ENCODE measurements around the gene PTK7. TPM values are rescaled to one million over a fixed set of nuclear protein-coding genes. Genes with fewer than 3 reads are reported as not detected.
A peak's percentile ranks its signal among the peaks of the same experiment; 100 is the strongest.

The PTK7 gene
- total RNA-seq (10 to 100 TPM; 58.8 to 68.7 TPM), polyA plus RNA-seq (ENCODE audit: insufficient read depth, low read depth, low replicate concordance) (60.8 TPM)
- long read RNA-seq, donor 1, full-length matches to known transcripts = 14 of 103 reads
- long read RNA-seq, donor 1, partial matches to known transcripts = 89 of 103 reads
- long read RNA-seq, donor 1, other reads (novel, unspliced or antisense) = 0 of 103 reads
- long read RNA-seq, donor 2, full-length matches to known transcripts = 18 of 18 reads
- long read RNA-seq, donor 2, partial matches to known transcripts = 0 of 18 reads
- long read RNA-seq, donor 2, other reads (novel, unspliced or antisense) = 0 of 18 reads

DNA sequence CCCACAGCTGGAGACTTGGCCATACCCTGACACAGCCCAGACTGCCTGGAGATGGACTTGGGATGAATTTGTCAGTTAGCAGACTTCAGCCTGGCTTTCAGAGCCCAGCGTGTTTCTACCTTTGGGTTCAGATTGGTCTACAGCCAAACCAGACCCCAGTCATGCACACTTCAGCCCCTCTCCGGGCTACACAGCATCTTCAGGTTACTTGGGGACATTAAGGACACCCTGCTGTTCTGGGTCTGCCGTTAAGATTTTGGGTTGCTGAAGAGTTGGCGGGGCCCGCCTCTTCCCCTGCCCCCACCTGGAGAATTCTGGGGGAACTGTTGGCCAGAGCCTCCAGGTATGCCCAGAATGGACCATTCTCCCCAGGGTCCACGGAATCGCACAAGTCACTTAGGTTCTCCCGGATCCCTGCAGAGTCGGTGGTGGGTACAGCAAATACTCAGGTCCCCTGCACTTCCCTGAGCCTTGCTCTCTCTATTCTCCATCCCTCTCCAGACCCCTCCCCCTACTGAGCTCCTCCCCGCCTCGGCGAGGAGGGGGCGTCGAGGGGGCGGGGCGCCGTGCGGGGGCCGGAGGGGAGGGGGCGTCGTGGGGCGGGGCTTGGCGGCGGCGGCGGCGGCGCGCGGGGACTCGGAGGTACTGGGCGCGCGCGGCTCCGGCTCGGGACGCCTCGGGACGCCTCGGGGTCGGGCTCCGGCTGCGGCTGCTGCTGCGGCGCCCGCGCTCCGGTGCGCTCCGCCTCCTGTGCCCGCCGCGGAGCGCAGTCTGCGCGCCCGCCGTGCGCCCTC lies at the start of gene PTK7:
PTK7 (plus strand) TSS at position 645 of the 794 bp plus-strand sequence. CDS start 175 bp downstream, outside the sequence.
- Histone ChIP-seq H3K4me3 (peak within 1 kb of the TSS; percentile 58 to 82), H3K9me3 (no peaks in the 10 kb centered on the region), H3K27ac (peak within 1 kb of the TSS; percentile 50 to 59), H3K4me1 (peaks cover 16% of the 10 kb centered on the region), H3K27me3 (no peaks in the 10 kb centered on the region), H3K36me3 (ENCODE audit: low read depth, missing control alignments) (no peaks in the 10 kb centered on the region)
- peak; percentile 71 for DNase-seq
- TF ChIP-seq POLR2A (IDR thresholded peaks at IDR 0.05) = no peak
- TF ChIP-seq, protein P1, sequence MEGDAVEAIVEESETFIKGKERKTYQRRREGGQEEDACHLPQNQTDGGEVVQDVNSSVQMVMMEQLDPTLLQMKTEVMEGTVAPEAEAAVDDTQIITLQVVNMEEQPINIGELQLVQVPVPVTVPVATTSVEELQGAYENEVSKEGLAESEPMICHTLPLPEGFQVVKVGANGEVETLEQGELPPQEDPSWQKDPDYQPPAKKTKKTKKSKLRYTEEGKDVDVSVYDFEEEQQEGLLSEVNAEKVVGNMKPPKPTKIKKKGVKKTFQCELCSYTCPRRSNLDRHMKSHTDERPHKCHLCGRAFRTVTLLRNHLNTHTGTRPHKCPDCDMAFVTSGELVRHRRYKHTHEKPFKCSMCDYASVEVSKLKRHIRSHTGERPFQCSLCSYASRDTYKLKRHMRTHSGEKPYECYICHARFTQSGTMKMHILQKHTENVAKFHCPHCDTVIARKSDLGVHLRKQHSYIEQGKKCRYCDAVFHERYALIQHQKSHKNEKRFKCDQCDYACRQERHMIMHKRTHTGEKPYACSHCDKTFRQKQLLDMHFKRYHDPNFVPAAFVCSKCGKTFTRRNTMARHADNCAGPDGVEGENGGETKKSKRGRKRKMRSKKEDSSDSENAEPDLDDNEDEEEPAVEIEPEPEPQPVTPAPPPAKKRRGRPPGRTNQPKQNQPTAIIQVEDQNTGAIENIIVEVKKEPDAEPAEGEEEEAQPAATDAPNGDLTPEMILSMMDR (IDR thresholded peaks at IDR 0.05) = no peak
- 0 to 2% methylated on average over 3 to 11 of the region's 60 CpGs for WGBS, 2 donors
- intact Hi-C loops (cut with DNase I; ENCODE audit: low total_unique reads) = loop anchor here (10.0 kb wide), 1 partner anchor 59 kb away; no protein-coding TSS in a partner anchor

DNA sequence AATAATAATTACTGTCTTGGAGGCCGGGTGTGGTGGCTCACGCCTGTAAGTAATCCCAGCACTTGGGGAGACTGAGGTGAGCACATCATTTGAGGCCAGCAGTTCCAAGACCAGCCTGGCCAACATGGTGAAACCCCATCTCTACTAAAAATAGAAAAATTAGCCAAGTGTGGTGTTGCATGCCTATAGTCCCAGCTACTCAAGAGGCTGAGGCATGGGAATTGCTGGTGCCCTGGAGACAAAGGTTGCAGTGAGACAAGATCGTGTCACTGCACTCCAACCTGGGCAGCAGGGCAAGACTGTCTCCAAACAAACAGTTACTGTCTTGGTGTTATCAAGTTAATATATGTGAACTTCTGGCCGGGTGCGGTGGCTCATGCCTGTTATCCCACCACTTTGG lies 49.7 kb upstream of the PTK7 start:
- H3K4me1 ChIP-seq = no peaks in the 10 kb centered on the region
- no peak for DNase-seq
- no peaks in the 10 kb centered on the region for H3K36me3 ChIP-seq (ENCODE audit: low read depth, missing control alignments)
- no peaks in the 10 kb centered on the region for H3K27me3 ChIP-seq
- WGBS, 2 donors = 88 to 92% methylated on average over 5 of the region's 5 CpGs
- no peak overlapping the region for H3K27ac ChIP-seq
- TF ChIP-seq POLR2A (IDR thresholded peaks at IDR 0.05) = no peak
- TF ChIP-seq, protein P1 (IDR thresholded peaks at IDR 0.05) = no peak
- no peak overlapping the region for H3K4me3 ChIP-seq
- H3K9me3 ChIP-seq = no peaks in the 10 kb centered on the region
- intact Hi-C loops (cut with DNase I; ENCODE audit: low total_unique reads) = no loop called here

DNA sequence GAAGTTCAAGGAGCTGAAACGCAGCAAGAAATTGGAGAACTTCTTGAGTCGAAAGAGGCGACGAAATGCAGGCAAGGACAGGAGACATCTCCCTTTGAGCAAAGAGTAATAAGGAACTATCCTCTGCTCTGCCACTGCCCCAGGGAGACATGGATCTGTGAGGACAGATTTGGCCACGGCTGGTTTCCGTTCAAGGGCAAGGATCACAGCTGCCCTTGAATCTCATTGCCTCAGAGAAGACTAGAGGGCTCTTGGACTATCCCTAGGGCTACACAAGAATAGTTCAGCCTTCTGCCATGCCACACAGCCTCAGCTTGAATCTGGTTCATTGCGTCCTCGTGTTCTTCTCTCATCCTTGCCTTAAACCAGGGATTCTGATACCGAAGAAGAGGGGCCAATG lies 47.0 kb upstream of the PTK7 start:
- no peak overlapping the region for H3K4me3 ChIP-seq
- H3K9me3 ChIP-seq = no peaks in the 10 kb centered on the region
- 79 to 81% methylated on average over 9 of the region's 9 CpGs for WGBS, 2 donors
- H3K27me3 ChIP-seq = no peaks in the 10 kb centered on the region
- H3K4me1 ChIP-seq = no peaks in the 10 kb centered on the region
- H3K36me3 ChIP-seq (ENCODE audit: low read depth, missing control alignments) = no peaks in the 10 kb centered on the region
- intact Hi-C loops (cut with DNase I; ENCODE audit: low total_unique reads) = no loop called here
- no peak for DNase-seq
- no peak for TF ChIP-seq POLR2A (IDR thresholded peaks at IDR 0.05)
- TF ChIP-seq, protein P1 (IDR thresholded peaks at IDR 0.05) = no peak
- H3K27ac ChIP-seq = no peak overlapping the region

DNA sequence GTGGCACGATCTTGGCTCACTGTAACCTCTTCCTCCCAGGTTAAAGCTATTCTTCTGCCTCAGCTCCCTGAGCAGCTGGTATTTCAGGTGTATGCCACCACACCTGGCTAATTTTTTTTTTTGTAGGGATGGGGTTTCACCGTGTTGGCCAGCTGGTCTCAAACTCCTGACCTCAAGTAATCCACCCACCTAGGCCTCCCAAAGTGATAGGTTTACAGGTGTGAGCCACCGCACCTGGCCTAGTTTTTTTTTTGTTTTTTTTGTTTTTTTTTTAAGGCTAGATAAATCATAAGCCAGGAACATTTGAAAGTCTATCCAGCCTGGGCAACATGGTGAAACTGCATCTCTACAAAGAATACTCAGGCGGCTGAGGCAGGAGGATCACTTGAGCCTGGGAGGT lies 43.8 kb upstream of the PTK7 start:
- Histone ChIP-seq H3K27ac (no peak overlapping the region), H3K4me1 (peaks cover 3% of the 10 kb centered on the region), H3K27me3 (no peaks in the 10 kb centered on the region), H3K36me3 (ENCODE audit: low read depth, missing control alignments) (no peaks in the 10 kb centered on the region), H3K4me3 (no peak overlapping the region), H3K9me3 (no peaks in the 10 kb centered on the region)
- intact Hi-C loops (cut with DNase I; ENCODE audit: low total_unique reads) = no loop called here
- no peak for DNase-seq
- 89 to 95% methylated on average over 4 of the region's 4 CpGs for WGBS, 2 donors
- no peak for TF ChIP-seq POLR2A (IDR thresholded peaks at IDR 0.05)
- TF ChIP-seq, protein P1 (IDR thresholded peaks at IDR 0.05) = no peak
